ENCODE results near the gene RHOBTB3. TPM values are rescaled to one million over a fixed set of nuclear protein-coding genes. Genes with fewer than 3 reads are reported as not detected.

The RHOBTB3 gene
- total and polyA plus RNA-seq, 9 donors: 52.8 to 221 (median 180) TPM

DNA sequence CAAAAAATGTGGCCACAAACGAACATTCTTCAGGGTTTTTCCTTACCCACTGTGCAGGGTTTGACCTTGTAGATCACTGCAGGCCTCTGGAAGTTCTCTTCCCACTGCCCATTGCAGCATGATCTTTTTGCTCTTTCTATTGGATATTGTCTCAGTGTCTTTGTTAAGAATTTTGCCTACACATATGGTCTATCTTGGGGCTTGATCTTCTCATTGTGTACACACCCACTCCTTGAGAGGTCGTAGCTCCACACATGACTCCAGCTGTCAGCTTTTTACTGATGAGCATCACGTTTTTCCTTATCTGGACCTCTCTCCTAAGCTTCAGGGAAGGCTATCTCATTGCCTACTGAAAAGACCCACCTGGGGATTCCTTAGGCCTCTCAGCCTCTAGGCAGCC, 94.4 kb downstream of the RHOBTB3 start:
- DNase-seq: no peak
- Histone ChIP-seq H3K4me3 (no peak overlapping the region), H3K9me3 (no peaks in the 10 kb centered on the region), H3K4me1 (ENCODE audit: insufficient read depth) (peaks cover 11% of the 10 kb centered on the region), H3K27me3 (no peaks in the 10 kb centered on the region), H3K27ac (no peak overlapping the region), H3K36me3 (no peaks in the 10 kb centered on the region)
- intact Hi-C loops (cut with DNase I): no loop called here
- WGBS, 3 donors: 29 to 64% (median 51%) methylated on average over 3 of the region's 3 CpGs
- TF ChIP-seq POLR2A (IDR thresholded peaks at IDR 0.05) (no peak), EP300 (IDR thresholded peaks at IDR 0.05) (no peak)
- TF ChIP-seq, protein P1, sequence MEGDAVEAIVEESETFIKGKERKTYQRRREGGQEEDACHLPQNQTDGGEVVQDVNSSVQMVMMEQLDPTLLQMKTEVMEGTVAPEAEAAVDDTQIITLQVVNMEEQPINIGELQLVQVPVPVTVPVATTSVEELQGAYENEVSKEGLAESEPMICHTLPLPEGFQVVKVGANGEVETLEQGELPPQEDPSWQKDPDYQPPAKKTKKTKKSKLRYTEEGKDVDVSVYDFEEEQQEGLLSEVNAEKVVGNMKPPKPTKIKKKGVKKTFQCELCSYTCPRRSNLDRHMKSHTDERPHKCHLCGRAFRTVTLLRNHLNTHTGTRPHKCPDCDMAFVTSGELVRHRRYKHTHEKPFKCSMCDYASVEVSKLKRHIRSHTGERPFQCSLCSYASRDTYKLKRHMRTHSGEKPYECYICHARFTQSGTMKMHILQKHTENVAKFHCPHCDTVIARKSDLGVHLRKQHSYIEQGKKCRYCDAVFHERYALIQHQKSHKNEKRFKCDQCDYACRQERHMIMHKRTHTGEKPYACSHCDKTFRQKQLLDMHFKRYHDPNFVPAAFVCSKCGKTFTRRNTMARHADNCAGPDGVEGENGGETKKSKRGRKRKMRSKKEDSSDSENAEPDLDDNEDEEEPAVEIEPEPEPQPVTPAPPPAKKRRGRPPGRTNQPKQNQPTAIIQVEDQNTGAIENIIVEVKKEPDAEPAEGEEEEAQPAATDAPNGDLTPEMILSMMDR (IDR thresholded peaks at IDR 0.05): no peak

DNA sequence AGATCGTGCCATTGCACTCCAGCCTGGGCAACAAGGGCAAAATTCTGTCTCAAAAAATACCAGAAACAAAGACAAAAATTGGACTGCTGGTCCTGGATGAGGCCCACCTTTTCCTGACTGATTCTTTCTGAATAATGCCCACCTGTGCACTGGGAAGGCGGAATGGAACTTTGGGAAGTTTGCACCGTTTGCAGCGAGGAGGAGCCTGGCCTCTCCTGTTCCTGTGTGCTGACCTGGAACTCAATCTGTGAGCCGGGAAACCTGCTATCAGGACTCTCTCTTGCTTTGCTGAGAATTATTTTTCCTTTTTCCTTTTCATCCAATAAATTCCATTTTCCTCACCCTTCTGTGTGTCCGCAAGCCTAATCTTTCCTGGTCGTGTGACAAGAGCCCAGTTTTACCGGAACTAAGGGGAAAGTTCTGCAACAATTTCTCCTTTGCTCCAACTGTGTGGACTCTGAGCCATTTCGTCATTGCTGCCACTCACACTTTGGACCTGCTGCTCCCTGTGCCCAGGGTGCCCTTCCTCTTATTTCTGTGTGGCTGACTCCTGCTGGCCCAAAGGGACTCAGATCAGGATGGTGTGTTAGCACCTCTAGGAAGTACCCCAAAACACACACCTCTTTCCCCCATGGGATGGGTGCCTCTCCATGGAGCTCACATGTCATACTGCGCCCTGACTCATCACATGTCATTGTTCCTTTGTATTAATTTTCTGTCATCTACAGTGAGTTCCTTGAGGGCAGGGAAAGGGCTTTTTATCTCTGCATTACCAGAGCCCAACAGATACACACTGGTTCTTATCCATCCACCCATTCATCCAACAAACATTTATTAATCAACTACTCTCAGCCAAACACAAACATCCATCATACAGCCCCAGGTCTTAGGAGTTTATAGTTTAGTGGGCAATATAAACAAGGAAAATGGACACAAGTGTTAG, 96.1 kb downstream of the RHOBTB3 start:
- Histone ChIP-seq H3K4me1 (ENCODE audit: insufficient read depth) (peaks cover 7% of the 10 kb centered on the region), H3K27ac (no peak overlapping the region), H3K4me3 (no peak overlapping the region), H3K36me3 (no peaks in the 10 kb centered on the region), H3K9me3 (no peaks in the 10 kb centered on the region), H3K27me3 (no peaks in the 10 kb centered on the region)
- no peak for TF ChIP-seq POLR2A (IDR thresholded peaks at IDR 0.05)
- TF ChIP-seq, protein P1 (IDR thresholded peaks at IDR 0.05): no peak
- TF ChIP-seq EP300 (IDR thresholded peaks at IDR 0.05): no peak
- no peak for DNase-seq
- intact Hi-C loops (cut with DNase I): no loop called here
- WGBS, 3 donors: 89 to 96% (median 95%) methylated on average over 10 of the region's 10 CpGs

DNA sequence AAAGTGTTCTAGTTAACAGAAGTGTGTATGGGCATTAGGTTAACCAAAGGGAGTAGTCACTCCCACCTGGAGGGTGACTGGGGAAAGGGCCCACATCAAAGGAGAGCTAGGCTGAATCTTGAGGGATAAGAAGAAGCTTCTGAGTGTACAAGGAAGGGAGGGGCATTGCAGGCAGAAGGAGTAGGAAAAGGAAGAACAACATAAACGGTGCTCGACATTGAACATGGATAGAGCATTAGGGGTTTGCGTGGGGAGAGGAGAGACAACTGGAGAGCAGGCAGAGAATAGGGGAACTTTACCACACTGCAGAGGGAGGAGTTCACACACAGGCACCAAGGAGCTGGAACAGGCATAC, 96.7 kb downstream of the RHOBTB3 start:
- Histone ChIP-seq H3K27ac (no peak overlapping the region), H3K4me3 (no peak overlapping the region), H3K4me1 (ENCODE audit: insufficient read depth) (peaks cover 7% of the 10 kb centered on the region), H3K36me3 (no peaks in the 10 kb centered on the region), H3K27me3 (no peaks in the 10 kb centered on the region), H3K9me3 (no peaks in the 10 kb centered on the region)
- intact Hi-C loops (cut with DNase I): no loop called here
- TF ChIP-seq POLR2A (IDR thresholded peaks at IDR 0.05): no peak
- TF ChIP-seq EP300 (IDR thresholded peaks at IDR 0.05): no peak
- TF ChIP-seq, protein P1 (IDR thresholded peaks at IDR 0.05): no peak
- no peak for DNase-seq
- WGBS, 3 donors: 71 to 80% (median 74%) methylated on average over 3 of the region's 3 CpGs

DNA sequence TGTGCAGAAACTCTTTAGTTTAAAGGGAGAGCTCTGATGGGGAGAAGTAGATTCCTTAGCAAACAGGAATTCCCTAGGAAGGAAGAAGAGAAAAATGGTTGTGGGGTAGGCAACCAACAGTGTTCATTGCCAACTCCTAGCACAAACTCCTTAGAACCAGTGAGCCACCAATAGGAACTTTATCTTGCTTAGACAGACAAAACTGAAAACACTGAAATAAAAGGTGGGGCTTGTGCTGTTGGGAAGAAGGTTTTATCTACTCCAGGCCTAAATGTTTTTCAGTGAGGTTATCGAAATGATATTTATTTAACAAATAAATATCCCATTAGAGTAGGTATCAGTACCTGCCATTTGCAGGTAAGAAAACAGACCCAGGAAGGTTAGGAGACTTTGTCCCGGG, 99.1 kb downstream of the RHOBTB3 start:
- intact Hi-C loops (cut with DNase I): no loop called here
- WGBS, 3 donors: 91 to 98% (median 95%) methylated on average over 2 of the region's 2 CpGs

GRCh38 chr5:95832664-95833063, 101.5 kb downstream of the RHOBTB3 start:
- no peak for DNase-seq
- Histone ChIP-seq H3K27ac (no peak overlapping the region), H3K36me3 (no peaks in the 10 kb centered on the region), H3K4me1 (ENCODE audit: insufficient read depth) (no peaks in the 10 kb centered on the region), H3K4me3 (no peak overlapping the region), H3K9me3 (no peaks in the 10 kb centered on the region), H3K27me3 (no peaks in the 10 kb centered on the region)
- intact Hi-C loops (cut with DNase I): no loop called here
- TF ChIP-seq, protein P1 (IDR thresholded peaks at IDR 0.05): no peak
- TF ChIP-seq EP300 (IDR thresholded peaks at IDR 0.05) (no peak), POLR2A (IDR thresholded peaks at IDR 0.05) (no peak)

More for the DNA sequence above, 99.1 kb downstream of the RHOBTB3 start:
- no peaks in the 10 kb centered on the region for H3K36me3 ChIP-seq
- no peaks in the 10 kb centered on the region for H3K27me3 ChIP-seq
- no peak overlapping the region for H3K27ac ChIP-seq
- no peak overlapping the region for H3K4me3 ChIP-seq
- no peak for TF ChIP-seq POLR2A (IDR thresholded peaks at IDR 0.05)
- H3K9me3 ChIP-seq: no peaks in the 10 kb centered on the region
- DNase-seq: no peak
- no peaks in the 10 kb centered on the region for H3K4me1 ChIP-seq (ENCODE audit: insufficient read depth)
